K562 (cell line): ENCODE measurements around the gene MATK.

Source experiments
- ATF2 ChIP-seq: sonication (generic); formaldehyde crosslinking; IDR thresholded peaks from 2 replicates; pipeline ENCODE4 v1.8.1; 2022; ENCODE audit warnings: missing genetic modification reagents
- CTCF ChIP-seq, 3 experiments: IDR thresholded peaks in 2 of 3; conservative IDR thresholded peaks in 1 of 3; 2 replicates each; pipeline ENCODE4 v1.5.1; 2011 to 2012; ENCODE audit warnings: low read length in 3 of 3, mild to moderate bottlenecking in 3 of 3, control low read depth in 2 of 3, improper control_type of control experiment in 1 of 3, inconsistent platforms in 1 of 3, low read depth in 1 of 3, mixed read lengths in 1 of 3, moderate library complexity in 1 of 3; ENCODE audit not compliant: insufficient read depth in 2 of 3
- E2F4 ChIP-seq: sonication (generic); formaldehyde crosslinking; IDR thresholded peaks from 2 replicates; pipeline ENCODE4 v1.8.0; 2022; ENCODE audit warnings: mild to moderate bottlenecking, low read depth, missing genetic modification reagents
- MTA3 ChIP-seq: fragments of 450-650 bp; formaldehyde crosslinking; IDR thresholded peaks from 2 replicates; pipeline ENCODE4 v1.6.1; 2017; ENCODE audit warnings: mild to moderate bottlenecking, borderline replicate concordance
- NFYB ChIP-seq: IDR thresholded peaks from 2 replicates; pipeline ENCODE4 v1.6.1; 2011; ENCODE audit warnings: mild to moderate bottlenecking, moderate library complexity; ENCODE audit not compliant: insufficient read length; ENCODE audit errors: extremely low read depth
- POLR2A ChIP-seq: fragments of 450-650 bp; conservative IDR thresholded peaks from 2 replicates; pipeline ENCODE4 v1.6.1; 2016
- PTBP1 ChIP-seq: fragments of 200-400 bp; formaldehyde crosslinking; IDR thresholded peaks from 2 replicates; pipeline ENCODE4 v1.6.1; 2017; ENCODE audit warnings: low read depth, low read length
- RAD21 ChIP-seq, 2 experiments: fragments of 250-450 bp in 1 of 2; fragments of 450-650 bp in 1 of 2; sonication (Bioruptor Pico) in 1 of 2; formaldehyde crosslinking in 1 of 2; IDR thresholded peaks in 1 of 2; conservative IDR thresholded peaks in 1 of 2; 2 replicates each; pipeline versions ENCODE4 v1.4.0 to v1.8.0; 2020 to 2022; ENCODE audit warnings: mild to moderate bottlenecking in 2 of 2, moderate library complexity in 1 of 2
- ZBTB2 ChIP-seq: fragments of 450-650 bp; IDR thresholded peaks from 2 replicates; pipeline ENCODE4 v1.6.1; 2016; ENCODE audit warnings: antibody characterized with exemption

- TF ChIP-seq E2F4 (CRISPR knock-in tag) (no peak), POLR2A (no peak), ATF2 (CRISPR knock-in tag) (no peak), ZBTB2 (no peak), RAD21 (CRISPR knock-in tag; conservative IDR thresholded peaks at IDR 0.05 in 1 of 2, IDR thresholded peaks at IDR 0.05 in 1 of 2) (no peak), PTBP1 (no peak), MTA3 (no peak), CTCF (IDR thresholded peaks at IDR 0.05 in 2 of 3, conservative IDR thresholded peaks at IDR 0.05 in 1 of 3; ENCODE audit: insufficient read depth in 2 of 3, low read depth in 1 of 3, low read length in 3 of 3) (no peak), NFYB (no peak)
Observed at GRCh38 chr19:3738477-3739220, 47.5 kb downstream of the MATK start.
